ENCODE results near the gene SLC66A3. TPM values are rescaled to one million over a fixed set of nuclear protein-coding genes. Genes with fewer than 3 reads are reported as not detected.
"Not testable (repeated sequence)": the region's sequence is repeated elsewhere in the genome, so short reads cannot be mapped to it uniquely, and the experiment has no call there.

SLC66A3 gene
- total RNA-seq, 2 donors from 2014 or later, result 18.8 to 20.8 TPM

GRCh38 chr2:11160731-11161455 lies 5.6 kb downstream of the SLC66A3 start:
- no peak for DNase-seq
- no peaks in the 10 kb centered on the region for H3K27me3 Mint-ChIP-seq
- H3K4me3 Mint-ChIP-seq, result peak overlapping the region; percentile 25
- no peaks in the 10 kb centered on the region for H3K9me3 ChIP-seq (ENCODE audit: control insufficient read depth, low read length, poor library complexity, severe bottlenecking)
- H3K27ac Mint-ChIP-seq, result peak overlapping the region; percentile 82
- H3K4me1 Mint-ChIP-seq, result peaks cover 21% of the 10 kb centered on the region
- peak; percentile 60 for ATAC-seq
- no peaks in the 10 kb centered on the region for H3K36me3 Mint-ChIP-seq (ENCODE audit: low read depth)

DNA sequence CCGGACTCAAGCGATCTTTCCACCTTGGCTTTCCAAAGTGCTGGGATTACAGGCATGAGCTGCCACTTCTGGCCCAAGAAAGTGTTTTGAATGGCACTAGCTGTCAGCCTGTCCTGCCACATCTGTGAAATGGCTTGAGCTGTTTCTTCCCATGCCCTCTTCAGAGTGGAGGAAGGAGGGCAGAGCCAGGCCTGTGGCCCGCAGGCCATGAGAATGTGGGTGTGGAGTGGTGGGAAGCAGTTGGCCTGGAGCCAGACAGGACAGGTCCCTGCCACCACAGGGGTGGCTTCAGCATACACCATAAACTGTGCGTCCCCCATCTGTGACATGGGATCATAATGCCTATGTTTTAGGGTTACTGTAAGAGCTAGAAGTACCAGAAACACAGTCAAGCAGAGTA lies 6.5 kb downstream of the SLC66A3 start:
- no peaks in the 10 kb centered on the region for H3K36me3 Mint-ChIP-seq (ENCODE audit: low read depth)
- no peak overlapping the region for H3K4me3 Mint-ChIP-seq
- H3K4me1 Mint-ChIP-seq, result peaks cover 18% of the 10 kb centered on the region
- no peaks in the 10 kb centered on the region for H3K27me3 Mint-ChIP-seq
- no peak overlapping the region for H3K27ac Mint-ChIP-seq
- no peak for ATAC-seq
- DNase-seq, result no peak
- H3K9me3 ChIP-seq (ENCODE audit: control insufficient read depth, low read length, poor library complexity, severe bottlenecking), result no peaks in the 10 kb centered on the region

- Mint-ChIP-seq H3K36me3 (ENCODE audit: low read depth) (no peaks in the 10 kb centered on the region), H3K27ac (no peak overlapping the region), H3K4me1 (peaks cover 13% of the 10 kb centered on the region), H3K4me3 (no peak overlapping the region), H3K27me3 (no peaks in the 10 kb centered on the region)
- no peaks in the 10 kb centered on the region for H3K9me3 ChIP-seq (ENCODE audit: control insufficient read depth, low read length, poor library complexity, severe bottlenecking)
- DNase-seq (no peak), ATAC-seq (no peak)
Observed at GRCh38 chr2:11163439-11164317, 8.4 kb downstream of the SLC66A3 start.

DNA sequence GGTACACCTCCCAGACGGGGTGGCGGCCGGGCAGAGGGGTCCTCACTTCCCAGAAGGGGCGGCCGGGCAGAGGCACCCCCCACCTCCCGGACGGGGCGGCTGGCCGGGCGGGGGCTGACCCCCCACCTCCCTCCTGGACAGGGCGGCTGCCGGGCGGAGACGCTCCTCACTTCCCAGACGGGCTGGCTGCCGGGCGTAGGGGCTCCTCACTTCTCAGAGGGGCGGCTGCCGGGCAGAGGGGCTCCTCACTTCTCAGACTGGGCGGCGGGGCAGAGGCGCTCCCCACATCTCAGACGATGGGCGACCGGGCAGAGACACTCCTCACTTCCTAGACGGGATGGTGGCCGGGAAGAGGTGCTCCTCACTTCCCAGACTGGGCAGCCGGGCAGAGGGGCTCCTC lies 9.8 kb downstream of the SLC66A3 start:
- DNase-seq; H3K27me3 Mint-ChIP-seq; H3K36me3 Mint-ChIP-seq (ENCODE audit: low read depth); H3K9me3 ChIP-seq (ENCODE audit: control insufficient read depth, low read length, poor library complexity, severe bottlenecking); H3K27ac Mint-ChIP-seq; ATAC-seq; H3K4me3 Mint-ChIP-seq: not testable (repeated sequence)
- H3K4me1 Mint-ChIP-seq, result peaks cover 13% of the 10 kb centered on the region

DNA sequence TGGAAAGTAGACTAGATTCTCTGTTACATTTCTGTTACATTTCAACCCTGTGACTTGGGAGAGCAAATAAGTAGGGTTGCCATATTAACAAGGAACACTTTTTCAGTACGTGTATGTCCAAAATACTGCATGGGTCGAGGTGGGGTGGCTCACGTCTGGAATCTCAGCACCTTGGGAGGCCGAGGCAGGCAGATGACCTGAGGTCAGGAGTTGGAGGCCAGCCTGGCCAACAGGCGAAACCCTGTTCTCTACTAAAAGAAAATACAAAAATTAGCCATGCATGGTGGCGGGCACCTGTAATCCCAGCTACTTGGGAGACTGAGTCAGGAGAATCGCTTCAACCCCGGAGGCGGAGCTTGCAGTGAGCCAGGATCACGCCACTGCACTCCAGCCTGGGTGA lies 11.2 kb downstream of the SLC66A3 start:
- H3K36me3 Mint-ChIP-seq (ENCODE audit: low read depth), result no peaks in the 10 kb centered on the region
- peaks cover 2% of the 10 kb centered on the region for H3K4me1 Mint-ChIP-seq
- no peak for ATAC-seq
- no peak for DNase-seq
- H3K27me3 Mint-ChIP-seq, result no peaks in the 10 kb centered on the region
- no peak overlapping the region for H3K4me3 Mint-ChIP-seq
- H3K27ac Mint-ChIP-seq, result no peak overlapping the region
- no peaks in the 10 kb centered on the region for H3K9me3 ChIP-seq (ENCODE audit: control insufficient read depth, low read length, poor library complexity, severe bottlenecking)

- no peak overlapping the region for H3K27ac Mint-ChIP-seq
- H3K4me1 Mint-ChIP-seq, result peaks cover 2% of the 10 kb centered on the region
- H3K4me3 Mint-ChIP-seq, result no peak overlapping the region
Observed at GRCh38 chr2:11168488-11168887, 13.2 kb downstream of the SLC66A3 start.

GRCh38 chr2:11169333-11169732 lies 14.1 kb downstream of the SLC66A3 start:
- no peaks in the 10 kb centered on the region for H3K4me1 Mint-ChIP-seq
- ATAC-seq (no peak), DNase-seq (no peak)
- H3K9me3 ChIP-seq (ENCODE audit: control insufficient read depth, low read length, poor library complexity, severe bottlenecking), result no peaks in the 10 kb centered on the region
- no peaks in the 10 kb centered on the region for H3K36me3 Mint-ChIP-seq (ENCODE audit: low read depth)
- no peak overlapping the region for H3K27ac Mint-ChIP-seq
- no peak overlapping the region for H3K4me3 Mint-ChIP-seq
- no peaks in the 10 kb centered on the region for H3K27me3 Mint-ChIP-seq

More at GRCh38 chr2:11168488-11168887, 13.2 kb downstream of the SLC66A3 start:
- DNase-seq (no peak), ATAC-seq (no peak)
- no peaks in the 10 kb centered on the region for H3K9me3 ChIP-seq (ENCODE audit: control insufficient read depth, low read length, poor library complexity, severe bottlenecking)
- no peaks in the 10 kb centered on the region for H3K36me3 Mint-ChIP-seq (ENCODE audit: low read depth)
- no peaks in the 10 kb centered on the region for H3K27me3 Mint-ChIP-seq

- Mint-ChIP-seq H3K4me3 (no peak overlapping the region), H3K36me3 (ENCODE audit: low read depth) (peaks cover 2% of the 10 kb centered on the region), H3K27ac (no peak overlapping the region), H3K27me3 (no peaks in the 10 kb centered on the region), H3K4me1 (peaks cover 10% of the 10 kb centered on the region)
- DNase-seq (no peak), ATAC-seq (no peak)
- no peaks in the 10 kb centered on the region for H3K9me3 ChIP-seq (ENCODE audit: control insufficient read depth, low read length, poor library complexity, severe bottlenecking)
Observed at GRCh38 chr2:11174222-11174621, 19.0 kb downstream of the SLC66A3 start.

GRCh38 chr2:11175293-11175795 lies 20.1 kb downstream of the SLC66A3 start:
- Mint-ChIP-seq H3K36me3 (ENCODE audit: low read depth) (peaks cover 3% of the 10 kb centered on the region), H3K4me3 (no peak overlapping the region), H3K27me3 (no peaks in the 10 kb centered on the region), H3K27ac (peak overlapping the region; percentile 1), H3K4me1 (peaks cover 10% of the 10 kb centered on the region)
- no peak for DNase-seq
- H3K9me3 ChIP-seq (ENCODE audit: control insufficient read depth, low read length, poor library complexity, severe bottlenecking), result no peaks in the 10 kb centered on the region
- no peak for ATAC-seq

- Mint-ChIP-seq H3K27me3 (no peaks in the 10 kb centered on the region), H3K27ac (no peak overlapping the region), H3K4me1 (peaks cover 10% of the 10 kb centered on the region), H3K4me3 (no peak overlapping the region), H3K36me3 (ENCODE audit: low read depth) (peaks cover 3% of the 10 kb centered on the region)
- no peak for ATAC-seq
- DNase-seq, result no peak
- H3K9me3 ChIP-seq (ENCODE audit: control insufficient read depth, low read length, poor library complexity, severe bottlenecking), result no peaks in the 10 kb centered on the region
Observed at GRCh38 chr2:11177871-11178690, 22.8 kb downstream of the SLC66A3 start.

- H3K27me3 Mint-ChIP-seq, result no peaks in the 10 kb centered on the region
- no peak for ATAC-seq
- DNase-seq, result no peak
- H3K36me3 Mint-ChIP-seq (ENCODE audit: low read depth), result peaks cover 3% of the 10 kb centered on the region
- H3K27ac Mint-ChIP-seq, result no peak overlapping the region
- H3K4me3 Mint-ChIP-seq, result no peak overlapping the region
- peaks cover 12% of the 10 kb centered on the region for H3K4me1 Mint-ChIP-seq
- H3K9me3 ChIP-seq (ENCODE audit: control insufficient read depth, low read length, poor library complexity, severe bottlenecking), result no peaks in the 10 kb centered on the region
Observed at GRCh38 chr2:11179196-11179595, 23.9 kb downstream of the SLC66A3 start.

GRCh38 chr2:11179899-11180298 lies 24.6 kb downstream of the SLC66A3 start:
- DNase-seq (no peak), ATAC-seq (no peak)
- peaks cover 3% of the 10 kb centered on the region for H3K36me3 Mint-ChIP-seq (ENCODE audit: low read depth)
- no peak overlapping the region for H3K4me3 Mint-ChIP-seq
- H3K4me1 Mint-ChIP-seq, result peaks cover 12% of the 10 kb centered on the region
- no peaks in the 10 kb centered on the region for H3K9me3 ChIP-seq (ENCODE audit: control insufficient read depth, low read length, poor library complexity, severe bottlenecking)
- H3K27me3 Mint-ChIP-seq, result no peaks in the 10 kb centered on the region
- H3K27ac Mint-ChIP-seq, result no peak overlapping the region

DNA sequence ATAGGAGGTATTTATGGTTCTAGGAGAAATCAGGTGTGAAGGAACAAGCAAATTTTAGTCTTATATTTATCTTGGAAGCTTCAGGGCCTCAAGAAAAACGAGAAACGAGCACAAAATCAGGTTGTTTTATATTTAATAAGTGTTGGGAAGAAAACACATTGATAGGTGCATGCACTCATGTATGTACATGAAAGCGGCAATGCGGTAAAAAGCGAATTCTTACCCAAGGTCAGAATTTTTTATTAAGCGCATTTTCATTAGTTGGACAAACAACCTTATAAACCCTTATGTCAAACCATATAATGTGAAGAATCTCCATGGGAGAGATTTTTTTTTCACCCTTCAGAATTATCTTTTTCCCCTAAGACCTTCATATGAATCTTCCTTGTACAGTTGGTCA lies 25.4 kb downstream of the SLC66A3 start:
- ATAC-seq (no peak), DNase-seq (no peak)
- no peaks in the 10 kb centered on the region for H3K27me3 Mint-ChIP-seq
- H3K4me3 Mint-ChIP-seq, result no peak overlapping the region
- H3K4me1 Mint-ChIP-seq, result peaks cover 4% of the 10 kb centered on the region
- H3K36me3 Mint-ChIP-seq (ENCODE audit: low read depth), result peaks cover 3% of the 10 kb centered on the region
- H3K9me3 ChIP-seq (ENCODE audit: control insufficient read depth, low read length, poor library complexity, severe bottlenecking), result no peaks in the 10 kb centered on the region
- no peak overlapping the region for H3K27ac Mint-ChIP-seq

Data from T-helper 17 cell (primary cell).